Epithelial cell of esophagus (primary cell): Measurements from ENCODE around the gene RYR1.

Experiments
- DNase-seq: peaks from one replicate; pipeline ENCODE4 v3.0.0; 2010; ENCODE audit warnings: low read depth
- H3K4me3 ChIP-seq: 2 replicates; pipeline ENCODE4 v1.5.1; 2011; ENCODE audit warnings: mild to moderate bottlenecking, low read length, control low read depth
- CTCF ChIP-seq: IDR thresholded peaks from 2 replicates; pipeline ENCODE4 v1.5.1; 2011; ENCODE audit warnings: low read depth, mild to moderate bottlenecking, low read length, control low read depth, inconsistent platforms; ENCODE audit not compliant: insufficient read depth; ENCODE audit errors: missing control alignments

The RYR1 gene

GRCh38 chr19:38543807-38544568, 110.5 kb downstream of the RYR1 start:
- no peak overlapping the region for H3K4me3 ChIP-seq
- TF ChIP-seq CTCF, result peak; percentile 65
- peak; percentile 83 for DNase-seq

GRCh38 chr19:38544569-38545315, 111.3 kb downstream of the RYR1 start:
- DNase-seq, result no peak
- H3K4me3 ChIP-seq, result no peak overlapping the region

GRCh38 chr19:38545596-38545995, 112.1 kb downstream of the RYR1 start:
- DNase-seq, result no peak
- TF ChIP-seq CTCF, result no peak

More at GRCh38 chr19:38544569-38545315, 111.3 kb downstream of the RYR1 start:
- TF ChIP-seq CTCF, result no peak

GRCh38 chr19:38547421-38547820, 113.9 kb downstream of the RYR1 start:
- no peak overlapping the region for H3K4me3 ChIP-seq
- no peak for TF ChIP-seq CTCF
- no peak for DNase-seq

More at GRCh38 chr19:38545596-38545995, 112.1 kb downstream of the RYR1 start:
- no peak overlapping the region for H3K4me3 ChIP-seq

GRCh38 chr19:38549061-38549460, 115.6 kb downstream of the RYR1 start:
- no peak overlapping the region for H3K4me3 ChIP-seq
- no peak for DNase-seq
- no peak for TF ChIP-seq CTCF

- TF ChIP-seq CTCF, result no peak
- no peak for DNase-seq
- H3K4me3 ChIP-seq, result no peak overlapping the region
These were observed 116.5 kb downstream of the RYR1 start for GRCh38 chr19:38549942-38550341.

GRCh38 chr19:38550376-38550775, 116.9 kb downstream of the RYR1 start:
- no peak for DNase-seq
- H3K4me3 ChIP-seq, result no peak overlapping the region
- no peak for TF ChIP-seq CTCF
